Measurements from ENCODE around the gene PRUNE2.

Gene PRUNE2

GRCh38 chr9:76607730-76608436, 298.0 kb downstream of the PRUNE2 start:
- Histone ChIP-seq H3K9ac (ENCODE audit: low read length) (no peak overlapping the region), H3K4me3 (ENCODE audit: insufficient read depth, low read length, poor library complexity, severe bottlenecking) (no peak overlapping the region), H3K79me2 (ENCODE audit: insufficient read depth, low read length) (no peaks in the 10 kb centered on the region), H3K4me2 (ENCODE audit: low read depth, low read length, poor library complexity, severe bottlenecking) (no peak overlapping the region), H4K20me1 (ENCODE audit: low read depth, low read length) (no peaks in the 10 kb centered on the region), H2AFZ (ENCODE audit: low read depth, low read length, severe bottlenecking) (no peak overlapping the region), H3K9me2 (replicated peaks; ENCODE audit: insufficient read depth, low read length) (no peaks in the 10 kb centered on the region), H3K9me3 (ENCODE audit: insufficient read depth, low read length) (no peaks in the 10 kb centered on the region), H3K27me3 (ENCODE audit: low read length) (no peaks in the 10 kb centered on the region), H3K27ac (ENCODE audit: low read depth, low read length) (no peak overlapping the region), H3F3A (ENCODE audit: insufficient read depth) (no peaks in the 10 kb centered on the region), H3K36me3 (ENCODE audit: low read length) (no peaks in the 10 kb centered on the region)
- no peak for TF ChIP-seq CTCF (IDR thresholded peaks at IDR 0.05; ENCODE audit: insufficient read depth, low read length, poor library complexity, severe bottlenecking)
- no peak for TF ChIP-seq EZH2phosphoT487 (conservative IDR thresholded peaks at IDR 0.05; ENCODE audit: low read length)

DNA sequence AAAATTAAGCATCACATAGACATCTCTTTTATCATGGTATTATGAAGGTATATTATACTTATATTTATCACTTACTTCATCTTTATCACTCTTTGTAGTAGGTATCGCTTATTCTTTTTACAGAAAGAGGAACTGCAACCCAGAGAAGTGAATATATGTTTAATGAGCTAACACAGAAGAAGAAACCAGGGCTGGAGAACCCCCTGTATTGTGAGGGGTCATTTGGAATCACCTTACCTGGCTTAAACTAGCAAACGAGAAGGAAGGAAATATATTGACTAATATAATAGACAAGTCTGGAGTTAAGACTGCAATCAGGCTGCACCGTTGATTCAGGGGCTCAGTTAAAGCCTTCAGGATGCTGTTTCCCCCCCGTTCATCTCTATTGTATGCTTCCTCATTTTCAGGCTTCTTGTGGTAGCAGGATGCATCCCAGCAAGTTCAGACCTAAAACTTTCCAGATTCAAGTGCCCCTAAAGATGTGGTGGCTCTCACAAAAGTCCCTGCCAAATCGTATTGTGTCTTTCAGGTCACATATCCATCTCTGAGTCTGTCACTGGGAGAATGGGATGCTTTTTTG, 300.5 kb downstream of the PRUNE2 start:
- Histone ChIP-seq H3K27ac (ENCODE audit: low read depth, low read length) (no peak overlapping the region), H2AFZ (ENCODE audit: low read depth, low read length, severe bottlenecking) (no peak overlapping the region), H3K9ac (ENCODE audit: low read length) (no peak overlapping the region), H3K9me3 (ENCODE audit: insufficient read depth, low read length) (no peaks in the 10 kb centered on the region), H3K9me2 (replicated peaks; ENCODE audit: insufficient read depth, low read length) (no peaks in the 10 kb centered on the region), H3K27me3 (ENCODE audit: low read length) (no peaks in the 10 kb centered on the region), H3F3A (ENCODE audit: insufficient read depth) (no peaks in the 10 kb centered on the region), H3K79me2 (ENCODE audit: insufficient read depth, low read length) (no peaks in the 10 kb centered on the region), H3K4me2 (ENCODE audit: low read depth, low read length, poor library complexity, severe bottlenecking) (no peak overlapping the region), H4K20me1 (ENCODE audit: low read depth, low read length) (no peaks in the 10 kb centered on the region), H3K36me3 (ENCODE audit: low read length) (no peaks in the 10 kb centered on the region), H3K4me3 (ENCODE audit: insufficient read depth, low read length, poor library complexity, severe bottlenecking) (no peak overlapping the region)
- TF ChIP-seq EZH2phosphoT487 (conservative IDR thresholded peaks at IDR 0.05; ENCODE audit: low read length), result no peak

- Histone ChIP-seq H3F3A (ENCODE audit: insufficient read depth) (no peaks in the 10 kb centered on the region), H3K9me2 (replicated peaks; ENCODE audit: insufficient read depth, low read length) (no peaks in the 10 kb centered on the region), H3K36me3 (ENCODE audit: low read length) (no peaks in the 10 kb centered on the region), H3K4me2 (ENCODE audit: low read depth, low read length, poor library complexity, severe bottlenecking) (no peak overlapping the region), H3K27me3 (ENCODE audit: low read length) (no peaks in the 10 kb centered on the region), H4K20me1 (ENCODE audit: low read depth, low read length) (no peaks in the 10 kb centered on the region), H3K27ac (ENCODE audit: low read depth, low read length) (no peak overlapping the region), H2AFZ (ENCODE audit: low read depth, low read length, severe bottlenecking) (no peak overlapping the region), H3K79me2 (ENCODE audit: insufficient read depth, low read length) (no peaks in the 10 kb centered on the region), H3K4me3 (ENCODE audit: insufficient read depth, low read length, poor library complexity, severe bottlenecking) (no peak overlapping the region), H3K9me3 (ENCODE audit: insufficient read depth, low read length) (no peaks in the 10 kb centered on the region), H3K9ac (ENCODE audit: low read length) (no peak overlapping the region)
- TF ChIP-seq CTCF (IDR thresholded peaks at IDR 0.05; ENCODE audit: insufficient read depth, low read length, poor library complexity, severe bottlenecking), result no peak
- no peak for TF ChIP-seq EZH2phosphoT487 (conservative IDR thresholded peaks at IDR 0.05; ENCODE audit: low read length)
These were observed 301.9 kb downstream of the PRUNE2 start for GRCh38 chr9:76603931-76604570.

DNA sequence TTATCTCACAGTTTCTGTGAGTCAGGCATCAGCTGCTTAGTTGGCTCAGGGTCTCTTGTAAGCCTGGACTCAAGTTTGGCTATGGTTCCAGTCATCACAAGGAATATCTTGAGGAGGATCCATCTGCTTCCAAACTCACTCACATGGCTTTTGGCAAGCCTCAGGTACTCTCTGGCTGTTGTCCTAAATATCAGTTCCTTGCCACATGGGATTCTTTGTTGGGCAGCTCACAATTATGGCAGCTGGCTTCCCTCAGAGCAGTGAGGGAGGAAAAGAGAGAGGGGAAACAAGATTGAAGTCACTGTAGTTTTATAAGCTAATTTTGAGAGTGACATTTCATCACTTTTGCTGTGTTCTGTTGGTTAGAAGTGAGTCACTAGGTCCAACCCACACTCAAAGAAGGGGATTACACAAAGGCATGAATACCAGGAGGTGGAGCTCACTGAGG, 302.4 kb downstream of the PRUNE2 start:
- TF ChIP-seq CTCF (IDR thresholded peaks at IDR 0.05; ENCODE audit: insufficient read depth, low read length, poor library complexity, severe bottlenecking), result no peak
- no peak for TF ChIP-seq EZH2phosphoT487 (conservative IDR thresholded peaks at IDR 0.05; ENCODE audit: low read length)
- Histone ChIP-seq H3K4me2 (ENCODE audit: low read depth, low read length, poor library complexity, severe bottlenecking) (no peak overlapping the region), H3K79me2 (ENCODE audit: insufficient read depth, low read length) (no peaks in the 10 kb centered on the region), H3K27ac (ENCODE audit: low read depth, low read length) (no peak overlapping the region), H3K36me3 (ENCODE audit: low read length) (no peaks in the 10 kb centered on the region), H3K4me3 (ENCODE audit: insufficient read depth, low read length, poor library complexity, severe bottlenecking) (no peak overlapping the region), H2AFZ (ENCODE audit: low read depth, low read length, severe bottlenecking) (no peak overlapping the region), H3K9me3 (ENCODE audit: insufficient read depth, low read length) (no peaks in the 10 kb centered on the region), H3K9ac (ENCODE audit: low read length) (no peak overlapping the region), H3K27me3 (ENCODE audit: low read length) (no peaks in the 10 kb centered on the region), H3K9me2 (replicated peaks; ENCODE audit: insufficient read depth, low read length) (no peaks in the 10 kb centered on the region), H4K20me1 (ENCODE audit: low read depth, low read length) (no peaks in the 10 kb centered on the region), H3F3A (ENCODE audit: insufficient read depth) (no peaks in the 10 kb centered on the region)
